GM10266 (cell line): Measurements from ENCODE around the gene CA5A.
A peak's percentile ranks its signal among the peaks of the same experiment; 100 is the strongest.
"Not testable (repeated sequence)": the region's sequence is repeated elsewhere in the genome, so short reads cannot be mapped to it uniquely, and the experiment has no call there.

Experiments
- DNase-seq: peaks from one replicate; pipeline ENCODE4 v3.0.0; 2012; ENCODE audit errors: extremely low spot score
- CTCF ChIP-seq: IDR thresholded peaks from 2 replicates; pipeline ENCODE4 v1.5.1; 2012; ENCODE audit warnings: mild to moderate bottlenecking, low read depth; ENCODE audit not compliant: control insufficient read depth, insufficient read depth; ENCODE audit errors: missing control alignments

Gene CA5A

GRCh38 chr16:87880117-87880696 lies 56.1 kb downstream of the CA5A start:
- no peak for DNase-seq

GRCh38 chr16:87879411-87880013 lies 56.8 kb downstream of the CA5A start:
- DNase-seq = not testable (repeated sequence)

More at GRCh38 chr16:87880117-87880696, 56.1 kb downstream of the CA5A start:
- no peak for TF ChIP-seq CTCF

- no peak for DNase-seq
- TF ChIP-seq CTCF = no peak
Observed at GRCh38 chr16:87878704-87879103, 57.6 kb downstream of the CA5A start.

GRCh38 chr16:87877942-87878507 lies 58.3 kb downstream of the CA5A start:
- DNase-seq = no peak
- peak; percentile 25 for TF ChIP-seq CTCF

GRCh38 chr16:87874639-87875427 lies 61.5 kb downstream of the CA5A start:
- peak; percentile 72 for DNase-seq
- no peak for TF ChIP-seq CTCF

- not testable (repeated sequence) for DNase-seq
Observed at GRCh38 chr16:87870418-87871291, 65.7 kb downstream of the CA5A start.

- DNase-seq = not testable (repeated sequence)
Observed at GRCh38 chr16:87869879-87870417, 66.4 kb downstream of the CA5A start.

- peak; percentile 79 for DNase-seq
Observed at GRCh38 chr16:87869061-87869878, 67.1 kb downstream of the CA5A start, which contains the start of gene SLC7A5. TSS of gene SLC7A5 (minus strand) at chr16:87869507. CDS start at chr16:87869422, 85 bp downstream.

- peak; percentile 50 for DNase-seq
Observed at GRCh38 chr16:87868254-87869029, 67.9 kb downstream of the CA5A start.

- not testable (repeated sequence) for DNase-seq
Observed at GRCh38 chr16:87865902-87866555, 70.3 kb downstream of the CA5A start.
